K562 (cell line): Measurements from ENCODE around the gene CTNNA3. TPM values are rescaled to one million over a fixed set of nuclear protein-coding genes. Genes with fewer than 3 reads are reported as not detected.

Source experiments
- ATAC-seq: fragments of 200-7000 bp; cut with Tn5 transposase; 3 replicates; pipeline ENCODE4 v1.9.1; 2020; ENCODE audit warnings: moderate library complexity
- BruUV-seq: library from RNA; stranded (reverse); fragments of 400-500 nt; replicated peaks from 2 replicates; lab custom pipeline; 2021; lab: Mats Ljungman, UMichigan
- CTCF ChIA-PET: fragments of 300-600 bp; formaldehyde crosslinking; extraction: SDS; loops from one replicate; lab custom pipeline; 2021; ENCODE audit warnings: low intra/inter-chr PET ratio; lab: Yijun Ruan, JAX
- POLR2A ChIA-PET: fragments of 300-600, 350-650 bp; sonication (Branson Sonifier 250); formaldehyde crosslinking; extraction: SDS; loops from one replicate; lab custom pipeline; 2021; ENCODE audit warnings: antibody characterized with exemption, inconsistent platforms; lab: Yijun Ruan, JAX
- DNase-seq, 4 experiments: peaks; one replicate each; pipeline versions ENCODE4 v3.0.0 to v3.0.0-alpha.2; 2011 to 2018; ENCODE audit warnings: low spot score in 3 of 4, mixed read lengths in 3 of 4; ENCODE audit errors: extremely low read depth in 1 of 4
- FAIRE-seq: peaks from 2 replicates; lab custom pipeline; 2011; peaks lifted over from hg19 to GRCh38; lab: Jason Lieb, UNC
- H2AFZ ChIP-seq: 2 replicates; pipeline ENCODE4 v1.6.0; 2011; ENCODE audit warnings: low read depth, low read length, control low read depth, inconsistent platforms
- H3K27ac ChIP-seq: fragments of 200-600 bp; 3 replicates; pipeline ENCODE4 v1.8.0; 2011; ENCODE audit warnings: low read depth, mild to moderate bottlenecking, control low read depth, inconsistent platforms, low read length, moderate library complexity, mixed read lengths; ENCODE audit errors: extremely low read depth
- H3K27me3 ChIP-seq, 2 experiments: fragments of 300-600 bp in 1 of 2; 2 replicates in 1 of 2; 3 replicates in 1 of 2; pipeline versions ENCODE4 v1.6.0 to v1.8.0; 2011; ENCODE audit warnings: inconsistent platforms in 2 of 2, low read length in 2 of 2, mild to moderate bottlenecking in 1 of 2, mixed read lengths in 1 of 2, moderate library complexity in 1 of 2; ENCODE audit not compliant: control insufficient read depth in 2 of 2, insufficient read depth in 2 of 2
- H3K36me3 ChIP-seq: fragments of 300-600 bp; 3 replicates; pipeline ENCODE4 v1.8.0; 2011; ENCODE audit warnings: mild to moderate bottlenecking, low read length, inconsistent platforms; ENCODE audit not compliant: control insufficient read depth, insufficient read depth
- H3K4me1 ChIP-seq, 2 experiments: fragments of 200-600 bp in 1 of 2; replicated peaks in 1 of 2; 2 replicates in 1 of 2; 3 replicates in 1 of 2; pipeline versions ENCODE4 v1.5.1 to v1.8.0; 2011; ENCODE audit warnings: inconsistent platforms in 2 of 2, low read length in 2 of 2, mild to moderate bottlenecking in 1 of 2, mixed read lengths in 1 of 2, moderate library complexity in 1 of 2; ENCODE audit not compliant: control insufficient read depth in 2 of 2, insufficient read depth in 2 of 2
- H3K4me2 ChIP-seq: 2 replicates; pipeline ENCODE4 v1.6.1; 2011; ENCODE audit warnings: low read length, control low read depth, inconsistent platforms, mixed read lengths; ENCODE audit not compliant: insufficient read depth
- H3K4me3 ChIP-seq: fragments of 200-600 bp; sonication (generic), shearing (Covaris generic); 2 replicates; pipeline ENCODE4 v1.5.1; 2016; ENCODE audit warnings: control low read depth, inconsistent platforms
- H3K79me2 ChIP-seq: fragments of 200-600 bp; 3 replicates; pipeline ENCODE4 v1.8.0; 2011; ENCODE audit warnings: low read length, inconsistent platforms; ENCODE audit not compliant: control insufficient read depth, insufficient read depth
- H3K9ac ChIP-seq, 2 experiments: 2 replicates each; pipeline versions ENCODE4 v1.6.0 to v1.6.1; 2011; ENCODE audit warnings: low read depth in 2 of 2, low read length in 2 of 2, control low read depth in 1 of 2, inconsistent platforms in 1 of 2, mild to moderate bottlenecking in 1 of 2, mixed read lengths in 1 of 2; ENCODE audit not compliant: insufficient read depth in 1 of 2
- H3K9me1 ChIP-seq: one replicate; pipeline ENCODE4 v1.6.0; 2011; ENCODE audit warnings: inconsistent platforms, mild to moderate bottlenecking, low read length, moderate library complexity; ENCODE audit not compliant: control insufficient read depth, insufficient read depth
- H3K9me3 ChIP-seq: replicated peaks from 2 replicates; pipeline ENCODE4 v1.5.1; 2011; ENCODE audit warnings: low read depth, low read length, inconsistent platforms; ENCODE audit not compliant: control insufficient read depth, insufficient read depth
- H4K20me1 ChIP-seq: replicated peaks from 2 replicates; pipeline ENCODE4 v1.6.1; 2011; ENCODE audit warnings: low read length, inconsistent platforms, mixed read lengths; ENCODE audit not compliant: control insufficient read depth, insufficient read depth
- FOXP1 ChIP-seq: sonication (generic); formaldehyde crosslinking; IDR thresholded peaks from 2 replicates; pipeline ENCODE4 v1.8.0; 2022; ENCODE audit warnings: mild to moderate bottlenecking, missing genetic modification reagents
- GATAD2B ChIP-seq: fragments of 450-650 bp; IDR thresholded peaks from 2 replicates; pipeline ENCODE4 v1.6.1; 2017; ENCODE audit warnings: mild to moderate bottlenecking, borderline replicate concordance
- HMG20A ChIP-seq: fragments of 450-650 bp; formaldehyde crosslinking; conservative IDR thresholded peaks from 2 replicates; pipeline ENCODE4 v1.4.0; 2020; ENCODE audit warnings: mild to moderate bottlenecking, mixed read lengths
- NFIC ChIP-seq: fragments of 450-650 bp; IDR thresholded peaks from 2 replicates; pipeline ENCODE4 v1.6.1; 2017; ENCODE audit warnings: mild to moderate bottlenecking, inconsistent platforms
- RFX1 ChIP-seq: fragments of 450-650 bp; IDR thresholded peaks from 2 replicates; pipeline ENCODE4 v1.6.1; 2016; ENCODE audit warnings: mild to moderate bottlenecking, moderate library complexity
- in situ Hi-C: fragments of 300-500 bp; cut with MboI; formaldehyde crosslinking; loops from 4 replicates; pipeline ENCODE4 v1.15.0; 2018; ENCODE audit warnings: inconsistent platforms, mixed read lengths
- intact Hi-C: fragments of 100-400 bp; cut with micrococcal nuclease; formaldehyde crosslinking; loops from 2 replicates; pipeline ENCODE4 v1.14.2; 2022
- polyA plus RNA-seq, 8 experiments: library from polyadenylated mRNA; depleted of rRNA in 4 of 8; stranded (reverse) in 5 of 8; unstranded in 3 of 8; fragments of >200 nt; fragmentation: Nextera tagmentation in 2 of 8; fragmentation: Illumina TruSeq in 1 of 8; extraction: Ambion mirVana in 2 of 8; extraction: Trizol in 1 of 8; gene quantifications; 2 replicates each; pipeline versions ENCODE4 v1.2.1 to v1.2.3, GENCODE V29; 2011 to 2014; ENCODE audit warnings: inconsistent platforms in 1 of 8, missing spikeins in 1 of 8
- total RNA-seq, 7 experiments: library from RNA; depleted of rRNA in 6 of 7; stranded (reverse); fragments of >200 nt in 6 of 7; fragmentation: Illumina TruSeq in 2 of 7; extraction: Trizol in 2 of 7; gene quantifications; 2 replicates each; pipeline versions ENCODE4 v1.2.1 to v1.2.3, GENCODE V29; 2011 to 2021; ENCODE audit warnings: low replicate concordance in 1 of 7
- TF ChIP-seq, protein P1 (sequence below): fragments of 450-650 bp; conservative IDR thresholded peaks from 2 replicates; pipeline ENCODE4 v1.6.1; 2016; ENCODE audit warnings: missing genetic modification characterization, low read depth, mild to moderate bottlenecking, control low read depth, missing compliant biosample characterization

Gene CTNNA3
- total and polyA plus RNA-seq, 9 of the 15 experiments (the other 6 are each of a cell fraction or from before 2014, with no cell fraction given) = 0.04 TPM; not detected in 8

DNA sequence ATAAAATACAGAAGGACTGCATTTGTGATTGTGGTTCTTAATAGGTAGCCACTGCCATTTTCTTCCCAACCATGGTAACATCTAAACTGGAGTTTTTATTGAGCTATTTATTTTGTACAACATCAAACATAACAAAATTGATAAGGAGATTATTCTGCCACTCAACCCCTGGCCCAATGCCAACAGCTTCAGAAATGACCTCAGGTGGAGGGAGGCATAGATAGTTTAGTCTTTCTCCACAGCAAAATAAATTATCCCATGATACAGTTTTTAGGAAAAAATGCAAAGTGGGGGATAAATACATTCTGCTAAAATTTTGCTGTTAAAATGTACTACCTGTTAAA, 712.5 kb downstream of the CTNNA3 start:
- no peak for ATAC-seq
- ChIA-PET POLR2A (no interaction called here), CTCF (no interaction called here)
- no peaks in the 10 kb centered on the region for H4K20me1 ChIP-seq
- FAIRE-seq = no peak
- H3K9ac ChIP-seq = no peak overlapping the region
- no peak overlapping the region for H3K27ac ChIP-seq
- BruUV-seq = no TSS peak
- 0 out of 2 replicates have a peak, but pooled peaks cover 2% of the 10 kb centered on the region for H3K9me3 ChIP-seq
- H3K79me2 ChIP-seq = no peaks in the 10 kb centered on the region
- H3K9me1 ChIP-seq = no peaks in the 10 kb centered on the region
- no peak for DNase-seq
- H3K4me3 ChIP-seq = no peak overlapping the region
- TF ChIP-seq FOXP1 (CRISPR knock-in tag) = no peak
- TF ChIP-seq, protein P1, sequence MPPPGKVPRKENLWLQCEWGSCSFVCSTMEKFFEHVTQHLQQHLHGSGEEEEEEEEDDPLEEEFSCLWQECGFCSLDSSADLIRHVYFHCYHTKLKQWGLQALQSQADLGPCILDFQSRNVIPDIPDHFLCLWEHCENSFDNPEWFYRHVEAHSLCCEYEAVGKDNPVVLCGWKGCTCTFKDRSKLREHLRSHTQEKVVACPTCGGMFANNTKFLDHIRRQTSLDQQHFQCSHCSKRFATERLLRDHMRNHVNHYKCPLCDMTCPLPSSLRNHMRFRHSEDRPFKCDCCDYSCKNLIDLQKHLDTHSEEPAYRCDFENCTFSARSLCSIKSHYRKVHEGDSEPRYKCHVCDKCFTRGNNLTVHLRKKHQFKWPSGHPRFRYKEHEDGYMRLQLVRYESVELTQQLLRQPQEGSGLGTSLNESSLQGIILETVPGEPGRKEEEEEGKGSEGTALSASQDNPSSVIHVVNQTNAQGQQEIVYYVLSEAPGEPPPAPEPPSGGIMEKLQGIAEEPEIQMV = no peak
- TF ChIP-seq GATAD2B = no peak
- TF ChIP-seq RFX1 = no peak
- no peak for TF ChIP-seq HMG20A (CRISPR knock-in tag)
- peak; percentile 19; the same call in 1 of the 2 replicates for TF ChIP-seq NFIC
- H3K36me3 ChIP-seq = no peaks in the 10 kb centered on the region
- no peak overlapping the region for H2AFZ ChIP-seq
- in situ Hi-C loops (no loop called here), intact Hi-C loops (no loop called here)
- no peaks in the 10 kb centered on the region for H3K27me3 ChIP-seq
- no peak overlapping the region for H3K4me2 ChIP-seq
- no peaks in the 10 kb centered on the region for H3K4me1 ChIP-seq
